Spleen (tissue), 11 donors: ENCODE measurements around the gene IL21R. TPM values are rescaled to one million over a fixed set of nuclear protein-coding genes. Genes with fewer than 3 reads are reported as not detected.
A peak's percentile ranks its signal among the peaks of the same experiment; 100 is the strongest.
"Not testable (repeated sequence)": the region's sequence is repeated elsewhere in the genome, so short reads cannot be mapped to it uniquely, and the experiment has no call there.

Experiments
- DNase-seq: peaks from one replicate; pipeline ENCODE4 v3.0.0-alpha.2; 2020
- H3K27ac ChIP-seq, 8 donors: fragments of 200-600 bp; sonication (generic) in 7 of 8; 1 replicate in 4 of 8; 2 replicates in 4 of 8; pipeline versions ENCODE4 v1.5.0 to v1.8.0; 2016 to 2021; ENCODE audit warnings: inconsistent platforms in 4 of 8, mild to moderate bottlenecking in 4 of 8, moderate library complexity in 1 of 8
- H3K27me3 ChIP-seq, 7 donors: fragments of 200-600 bp; sonication (generic) in 6 of 7; replicated peaks in 1 of 7; 1 replicate in 4 of 7; 2 replicates in 3 of 7; pipeline versions ENCODE4 v1.5.0 to v1.8.0; 2016 to 2021; ENCODE audit warnings: inconsistent platforms in 3 of 7, mild to moderate bottlenecking in 1 of 7
- H3K36me3 ChIP-seq, 6 donors: fragments of 200-600 bp; sonication (generic) in 5 of 6; 1 replicate in 4 of 6; 2 replicates in 2 of 6; pipeline versions ENCODE4 v1.5.0 to v1.8.0; 2016 to 2021; ENCODE audit warnings: inconsistent platforms in 2 of 6
- H3K4me1 ChIP-seq, 6 donors: fragments of 200-600 bp; sonication (generic) in 5 of 6; 1 replicate in 3 of 6; 2 replicates in 3 of 6; pipeline versions ENCODE4 v1.5.0 to v1.8.0; 2016 to 2021; ENCODE audit warnings: inconsistent platforms in 3 of 6
- H3K4me3 ChIP-seq, 8 donors: fragments of 200-600 bp; sonication (generic) in 7 of 8; 1 replicate in 4 of 8; 2 replicates in 4 of 8; pipeline versions ENCODE4 v1.5.0 to v1.8.0; 2016 to 2021; ENCODE audit warnings: inconsistent platforms in 4 of 8, mild to moderate bottlenecking in 4 of 8, moderate library complexity in 2 of 8
- H3K9me3 ChIP-seq, 8 donors: fragments of 200-600 bp; sonication (generic) in 7 of 8; 1 replicate in 4 of 8; 2 replicates in 4 of 8; pipeline versions ENCODE4 v1.5.0 to v1.8.0; 2016 to 2021; ENCODE audit warnings: inconsistent platforms in 4 of 8
- CTCF ChIP-seq, 11 experiments: fragments of 200-600 bp in 7 of 11; fragments of 450-650 bp in 4 of 11; sonication (generic) in 4 of 11; IDR thresholded peaks in 8 of 11; conservative IDR thresholded peaks in 3 of 11; 1 replicate in 7 of 11; 2 replicates in 4 of 11; pipeline versions ENCODE4 v1.4.0 to v1.8.0; 2016 to 2021; ENCODE audit warnings: antibody characterized with exemption in 11 of 11, inconsistent platforms in 4 of 11, mild to moderate bottlenecking in 1 of 11
- POLR2A ChIP-seq, 3 donors: fragments of 450-650 bp; IDR thresholded peaks; one replicate each; pipeline ENCODE4 v1.5.1; 2017; ENCODE audit warnings: antibody characterized with exemption in 3 of 3, mild to moderate bottlenecking in 1 of 3
- POLR2AphosphoS5 ChIP-seq, 3 donors: sonication (generic); formaldehyde crosslinking; IDR thresholded peaks; one replicate each; pipeline ENCODE4 v1.5.1; 2017; ENCODE audit warnings: antibody characterized with exemption in 3 of 3
- WGBS, 5 donors: extraction: QIAGEN DNeasy Blood & Tissue Kit in 3 of 5; methylation state at CpG; one replicate each; pipeline versions ENCODE4 v1.1.5 to v1.1.7; 2013 to 2018; 5-methylcytosine and 5-hydroxymethylcytosine counted together
- intact Hi-C: fragments of 100-400 bp; cut with DNase I; formaldehyde crosslinking; loops from one replicate; pipeline ENCODE4 v1.15.0; 2023; ENCODE audit warnings: low total_unique reads
- polyA plus RNA-seq, 3 donors: library from polyadenylated mRNA; stranded (reverse); fragments of 200-250 nt; gene quantifications; one replicate each; pipeline ENCODE4 v1.2.1, GENCODE V29; 2013
- total RNA-seq, 7 donors: library from RNA; depleted of rRNA in 3 of 7; stranded (reverse); fragments of >200 nt in 3 of 7; fragmentation: NEBNext Ultra II Directional in 4 of 7; extraction: Animal tissue kit (Norgen Biotek cat#: 25700) in 4 of 7; gene quantifications; one replicate each; pipeline versions ENCODE4 v1.1.0 to v1.2.1, GENCODE V29; 2016 to 2021
- donor health status: healthy with polysubstance abuse.
- donor health status: DM: no; HTN: no; CAD: no; lungs with moderate emphysema.
- donor health status: DM: no; HTN: no; CAD: no.
- donor health status: Bipolar disorder and iron deficiency.
- donor health status: healthy.
- donor health status: DM: no; HTN: no; CAD: no.
- donor health status: DM: yes; HTN: yes; CAD: no.

The IL21R gene
- total and polyA plus RNA-seq, 10 donors = 2.7 to 19.7 (median 12.0) TPM

- H3K27ac ChIP-seq = peak overlapping the region in 5 of 8 donors; percentile 39 to 91 (median 60)
- WGBS, 5 donors = 59 to 72% (median 62%) methylated on average over 2 of the region's 2 CpGs
Observed at GRCh38 chr16:27407133-27407532, 5.2 kb downstream of the IL21R start.

GRCh38 chr16:27408012-27408601, 6.1 kb downstream of the IL21R start:
- H3K27me3 ChIP-seq = peaks cover 0 to 20% (median 0%) of the 10 kb centered on the region in 7 donors
- peak overlapping the region in 5 of 8 donors; percentile 8 to 91 (median 60) for H3K27ac ChIP-seq
- no peak for DNase-seq
- H3K4me1 ChIP-seq = peaks cover 20 to 97% (median 61%) of the 10 kb centered on the region in 6 donors
- H3K36me3 ChIP-seq = no peaks in the 10 kb centered on the region
- WGBS, 5 donors = 56 to 78% (median 61%) methylated on average over 3 of the region's 3 CpGs
- no peak overlapping the region for H3K4me3 ChIP-seq
- H3K9me3 ChIP-seq = peaks cover 0 to 3% (median 0%) of the 10 kb centered on the region in 8 donors
- TF ChIP-seq CTCF (IDR thresholded peaks at IDR 0.05 in 8 of 11, conservative IDR thresholded peaks at IDR 0.05 in 3 of 11) (no peak), POLR2A (IDR thresholded peaks at IDR 0.05) (no peak), POLR2AphosphoS5 (IDR thresholded peaks at IDR 0.05) (no peak)
- intact Hi-C loops = no loop called here

More at GRCh38 chr16:27407133-27407532, 5.2 kb downstream of the IL21R start:
- no peak for DNase-seq
- intact Hi-C loops = no loop called here
- Histone ChIP-seq H3K9me3 (no peaks in the 10 kb centered on the region), H3K36me3 (no peaks in the 10 kb centered on the region), H3K4me1 (peaks cover 20 to 97% (median 69%) of the 10 kb centered on the region in 6 donors), H3K4me3 (no peak overlapping the region), H3K27me3 (peaks cover 0 to 22% (median 0%) of the 10 kb centered on the region in 7 donors)
- TF ChIP-seq POLR2AphosphoS5 (IDR thresholded peaks at IDR 0.05) = no peak
- TF ChIP-seq POLR2A (IDR thresholded peaks at IDR 0.05) = no peak
- TF ChIP-seq CTCF (IDR thresholded peaks at IDR 0.05 in 8 of 11, conservative IDR thresholded peaks at IDR 0.05 in 3 of 11) = no peak

DNA sequence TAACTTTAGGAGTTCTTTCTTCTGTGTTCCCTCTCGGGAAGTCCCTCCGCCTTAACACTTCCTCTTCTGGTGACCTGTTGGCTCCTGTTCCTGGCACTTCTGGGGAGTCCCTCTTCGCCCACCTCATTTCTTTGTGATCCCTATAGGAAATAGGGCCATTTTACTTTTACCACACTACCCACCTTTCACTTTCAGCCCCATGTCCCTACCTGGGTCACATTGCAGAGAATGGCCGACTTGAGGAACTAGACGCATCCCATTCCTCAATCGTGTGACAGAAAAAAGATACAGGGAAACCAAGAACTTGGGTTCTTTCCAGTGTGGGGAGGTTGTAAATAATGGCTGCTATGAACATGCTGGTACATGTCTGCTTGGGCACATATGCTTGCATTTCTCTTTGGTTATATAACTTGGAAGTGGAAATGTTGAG, 6.6 kb downstream of the IL21R start:
- Histone ChIP-seq H3K9me3 (peaks cover 0 to 3% (median 0%) of the 10 kb centered on the region in 8 donors), H3K4me3 (no peak overlapping the region), H3K36me3 (no peaks in the 10 kb centered on the region), H3K27ac (peak overlapping the region in 5 of 8 donors; percentile 8 to 91 (median 60)), H3K27me3 (peaks cover 0 to 15% (median 0%) of the 10 kb centered on the region in 7 donors), H3K4me1 (peaks cover 20 to 97% (median 59%) of the 10 kb centered on the region in 6 donors)
- 43 to 61% (median 55%) methylated on average over 6 of the region's 6 CpGs for WGBS, 5 donors
- DNase-seq = no peak
- TF ChIP-seq POLR2A (IDR thresholded peaks at IDR 0.05) (no peak), POLR2AphosphoS5 (IDR thresholded peaks at IDR 0.05) (no peak), CTCF (IDR thresholded peaks at IDR 0.05 in 8 of 11, conservative IDR thresholded peaks at IDR 0.05 in 3 of 11) (no peak)
- intact Hi-C loops = no loop called here

DNA sequence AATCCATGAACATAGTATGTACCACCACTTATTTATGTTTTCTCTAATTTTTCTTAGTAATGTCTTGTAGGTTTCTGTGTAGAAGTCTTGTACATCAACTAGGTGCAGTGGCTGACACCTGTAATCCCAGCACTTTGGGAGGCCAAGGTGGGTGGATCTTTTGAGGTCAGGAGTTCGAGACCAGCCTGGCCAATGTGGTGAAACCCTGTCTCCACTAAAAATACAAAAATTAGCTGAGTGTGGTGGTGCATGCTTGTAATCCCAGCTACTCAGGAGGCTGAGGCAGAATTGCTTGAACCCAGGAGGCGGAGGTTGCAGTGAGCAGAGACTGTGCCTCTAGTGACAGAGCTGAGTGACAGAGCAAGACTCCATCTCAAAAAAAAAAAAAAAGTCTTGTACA, 8.0 kb downstream of the IL21R start:
- 79 to 93% (median 87%) methylated on average over 2 of the region's 2 CpGs for WGBS, 5 donors
- H3K36me3 ChIP-seq, DNase-seq, H3K9me3 ChIP-seq, H3K27me3 ChIP-seq, H3K4me3 ChIP-seq, intact Hi-C loops: not testable (repeated sequence)
- peak overlapping the region in 1 of 8 donors; percentile 27 for H3K27ac ChIP-seq
- peaks cover 20 to 97% (median 49%) of the 10 kb centered on the region in 6 donors for H3K4me1 ChIP-seq
